Adrenal gland (tissue), 12 donors: ENCODE data around the gene POLE3. TPM values are rescaled to one million over a fixed set of nuclear protein-coding genes. Genes with fewer than 3 reads are reported as not detected.

Experiments
- DNase-seq, 7 donors: peaks; one replicate each; pipeline ENCODE4 v3.0.0-alpha.2; 2019 to 2020
- H3K27ac ChIP-seq, 5 donors: fragments of 200-600 bp; sonication (generic) in 4 of 5; 1 replicate in 3 of 5; 2 replicates in 2 of 5; pipeline versions ENCODE4 v1.5.1 to v1.8.0; 2016 to 2020; ENCODE audit warnings: mild to moderate bottlenecking in 1 of 5
- H3K27me3 ChIP-seq: fragments of 200-600 bp; 2 replicates; pipeline ENCODE4 v1.8.0; 2021
- H3K36me3 ChIP-seq, 2 donors: fragments of 200-600 bp; replicated peaks in 1 of 2; 1 replicate in 1 of 2; 2 replicates in 1 of 2; pipeline versions ENCODE4 v1.5.1 to v1.8.0; 2018 to 2022
- H3K4me1 ChIP-seq, 2 donors: fragments of 200-600 bp; replicated peaks in 1 of 2; 1 replicate in 1 of 2; 2 replicates in 1 of 2; pipeline versions ENCODE4 v1.5.1 to v1.8.0; 2018 to 2021
- H3K4me3 ChIP-seq, 4 donors: fragments of 200-600 bp; sonication (generic) in 3 of 4; one replicate each; pipeline ENCODE4 v1.5.1; 2016 to 2018
- H3K9me3 ChIP-seq, 3 donors: fragments of 200-600 bp; sonication (generic) in 1 of 3; replicated peaks in 1 of 3; 1 replicate in 2 of 3; 2 replicates in 1 of 3; pipeline versions ENCODE4 v1.5.1 to v1.8.0; 2016 to 2021
- CTCF ChIP-seq, 6 experiments: fragments of 450-650 bp in 4 of 6; fragments of 200-600 bp in 2 of 6; sonication (generic) in 1 of 6; IDR thresholded peaks; 1 replicate in 5 of 6; 2 replicates in 1 of 6; pipeline versions ENCODE4 v1.5.1 to v1.8.0; 2016 to 2021; ENCODE audit warnings: antibody characterized with exemption in 6 of 6, mild to moderate bottlenecking in 2 of 6, moderate library complexity in 1 of 6
- POLR2A ChIP-seq, 2 donors: fragments of 450-650 bp; IDR thresholded peaks; one replicate each; pipeline ENCODE4 v1.6.1; 2017; ENCODE audit warnings: antibody characterized with exemption in 2 of 2, mild to moderate bottlenecking in 2 of 2, moderate library complexity in 1 of 2
- WGBS, 4 donors: extraction: QIAGEN DNeasy Blood & Tissue Kit in 2 of 4; methylation state at CpG; one replicate each; pipeline versions ENCODE4 v1.1.5 to v1.1.7; 2013 to 2017; 5-methylcytosine and 5-hydroxymethylcytosine counted together
- intact Hi-C, 2 donors: fragments of 100-400 bp; cut with DNase I; formaldehyde crosslinking; loops; one replicate each; pipeline versions ENCODE4 v1.14.1 to v1.15.0; 2022 to 2023
- polyA plus RNA-seq, 3 donors: library from polyadenylated mRNA; stranded (reverse); fragments of 200-250 nt in 2 of 3; fragments of 350-450 nt in 1 of 3; fragmentation: Illumina TruSeq in 1 of 3; extraction: RNeasy Lipid Tissue Mini Kit (QIAGEN cat#74804) in 1 of 3; gene quantifications; one replicate each; pipeline ENCODE4 v1.2.3, GENCODE V29; 2013 to 2014
- total RNA-seq, 9 donors: library from RNA; depleted of rRNA in 4 of 9; stranded (reverse); fragments of >200 nt in 4 of 9; fragments of 120-200 nt in 1 of 9; fragmentation: NEBNext Ultra II Directional in 1 of 9; extraction: Animal tissue kit (Norgen Biotek cat#: 25700) in 1 of 9; gene quantifications; one replicate each; pipeline versions ENCODE4 v1.1.0 to v1.2.4, GENCODE V29; 2013 to 2023
- donor health status: healthy with polysubstance abuse.
- donor health status: Bipolar disorder and iron deficiency.
- donor health status: DM: yes; HTN: yes; CAD: no.
- donor health status: DM: no; HTN: no; CAD: no.
- donor health status: DM: no; HTN: no; CAD: no.
- donor health status: DM: yes; HTN: yes; CAD: no.

The POLE3 gene
- total and polyA plus RNA-seq, 12 donors: 14.9 to 79.1 (median 42.5) TPM

- Histone ChIP-seq H3K27ac (no peak overlapping the region), H3K9me3 (no peaks in the 10 kb centered on the region), H3K27me3 (no peaks in the 10 kb centered on the region), H3K36me3 (no peaks in the 10 kb centered on the region), H3K4me1 (no peaks in the 10 kb centered on the region), H3K4me3 (no peak overlapping the region)
- WGBS, 4 donors: 67 to 87% (median 79%) methylated on average over 4 of the region's 4 CpGs
- intact Hi-C loops: no loop called here
- TF ChIP-seq POLR2A (IDR thresholded peaks at IDR 0.05) (no peak), CTCF (IDR thresholded peaks at IDR 0.05) (no peak)
- no peak for DNase-seq
These were observed 26.4 kb upstream of the POLE3 start for GRCh38 chr9:113436728-113437515.

GRCh38 chr9:113431191-113431590 lies 20.7 kb upstream of the POLE3 start:
- intact Hi-C loops: no loop called here
- no peak overlapping the region for H3K4me3 ChIP-seq
- no peaks in the 10 kb centered on the region for H3K4me1 ChIP-seq
- DNase-seq: no peak
- no peaks in the 10 kb centered on the region for H3K9me3 ChIP-seq
- no peak overlapping the region for H3K27ac ChIP-seq
- TF ChIP-seq CTCF (IDR thresholded peaks at IDR 0.05): no peak
- TF ChIP-seq POLR2A (IDR thresholded peaks at IDR 0.05): no peak
- no peaks in the 10 kb centered on the region for H3K27me3 ChIP-seq
- no peaks in the 10 kb centered on the region for H3K36me3 ChIP-seq

GRCh38 chr9:113428062-113428615 lies 17.7 kb upstream of the POLE3 start:
- TF ChIP-seq POLR2A (IDR thresholded peaks at IDR 0.05) (no peak), CTCF (IDR thresholded peaks at IDR 0.05) (no peak)
- Histone ChIP-seq H3K4me1 (no peaks in the 10 kb centered on the region), H3K4me3 (no peak overlapping the region), H3K27me3 (no peaks in the 10 kb centered on the region), H3K9me3 (no peaks in the 10 kb centered on the region), H3K27ac (no peak overlapping the region), H3K36me3 (no peaks in the 10 kb centered on the region)
- DNase-seq: no peak
- whole genome bisulfite sequencing, 4 donors: 77 to 100% (median 93%) methylated on average over 1 of the region's 1 CpG
- intact Hi-C loops: no loop called here

- intact Hi-C loops: no loop called here
- no peak for TF ChIP-seq CTCF (IDR thresholded peaks at IDR 0.05)
- no peak for TF ChIP-seq POLR2A (IDR thresholded peaks at IDR 0.05)
- H3K4me3 ChIP-seq: no peak overlapping the region
These were observed 17.2 kb upstream of the POLE3 start for GRCh38 chr9:113427629-113428028.

More at GRCh38 chr9:113427629-113428028, 17.2 kb upstream of the POLE3 start:
- H3K4me1 ChIP-seq: no peaks in the 10 kb centered on the region
- H3K27ac ChIP-seq: no peak overlapping the region
- no peaks in the 10 kb centered on the region for H3K36me3 ChIP-seq
- no peak for DNase-seq
- 89 to 96% (median 93%) methylated on average over 2 of the region's 2 CpGs for WGBS, 4 donors
- no peaks in the 10 kb centered on the region for H3K27me3 ChIP-seq
- H3K9me3 ChIP-seq: no peaks in the 10 kb centered on the region
